ENCODE data around the gene DUSP9.
"Not testable (repeated sequence)": the region's sequence is repeated elsewhere in the genome, so short reads cannot be mapped to it uniquely, and the experiment has no call there.

The DUSP9 gene

GRCh38 chrX:153693216-153694086 is 46.4 kb downstream of the DUSP9 start:
- ChIA-PET POLR2A (no interaction called here), CTCF (interaction anchor here (0.5 to 1.8 kb wide), 2 partner anchors 15 to 253 kb away, joined by 3 to 4 read pairs; no protein-coding TSS in a partner anchor)
- Histone ChIP-seq H3K9me3 (ENCODE audit: control insufficient read depth, insufficient read depth, low read depth, low read length) (no peaks in the 10 kb centered on the region), H3K4me3 (ENCODE audit: low read depth, low read length) (no peak overlapping the region), H3K4me1 (ENCODE audit: control insufficient read depth, insufficient read depth, low read length) (no peaks in the 10 kb centered on the region), H3K36me3 (ENCODE audit: control insufficient read depth in 2 of 2, insufficient read depth in 1 of 2, low read length in 2 of 2) (peaks cover 0 to 76% of the 10 kb centered on the region in 2 experiments; a peak in 1 of 3 replicates), H3K27ac (ENCODE audit: extremely low read depth, low read depth, low read length) (no peak overlapping the region)
- no peak for TF ChIP-seq ZNF16 (tag by site-specific recombination; IDR thresholded peaks at IDR 0.05; ENCODE audit: low read depth)
- TF ChIP-seq GLIS1 (tag by site-specific recombination; IDR thresholded peaks at IDR 0.05) = no peak
- TF ChIP-seq ZNF266 (tag by site-specific recombination; IDR thresholded peaks at IDR 0.05; ENCODE audit: low read depth) = no peak
- TF ChIP-seq ZNF488 (tag by site-specific recombination; IDR thresholded peaks at IDR 0.05) = no peak
- no peak for TF ChIP-seq OSR2 (tag by site-specific recombination; IDR thresholded peaks at IDR 0.05)
- TF ChIP-seq ZSCAN18 (tag by site-specific recombination; IDR thresholded peaks at IDR 0.05) = no peak
- no peak for TF ChIP-seq ZFHX2 (tag by site-specific recombination; conservative IDR thresholded peaks at IDR 0.05)
- TF ChIP-seq HOXD13 (CRISPR knock-in tag; IDR thresholded peaks at IDR 0.05; ENCODE audit: borderline replicate concordance) = no peak
- TF ChIP-seq ZNF791 (tag by site-specific recombination; IDR thresholded peaks at IDR 0.05) = no peak
- TF ChIP-seq HIC1 (tag by site-specific recombination; IDR thresholded peaks at IDR 0.05) = no peak
- TF ChIP-seq KLF1 (tag by site-specific recombination; IDR thresholded peaks at IDR 0.05) = peak; percentile 80
- no peak for TF ChIP-seq ZNF623 (tag by site-specific recombination; IDR thresholded peaks at IDR 0.05)
- peak; percentile 81 for TF ChIP-seq ZBTB17 (tag by site-specific recombination; IDR thresholded peaks at IDR 0.05)
- no peak for TF ChIP-seq GLI4 (tag by site-specific recombination; IDR thresholded peaks at IDR 0.05)
- peak; percentile 60; the same call in 1 of the 2 replicates for TF ChIP-seq ZFP37 (tag by site-specific recombination; IDR thresholded peaks at IDR 0.05)
- TF ChIP-seq ZFP3 (tag by site-specific recombination; IDR thresholded peaks at IDR 0.05; ENCODE audit: low read depth) = no peak
- no peak for TF ChIP-seq BCL11B (tag by site-specific recombination; IDR thresholded peaks at IDR 0.05; ENCODE audit: low read depth)
- no peak for TF ChIP-seq KLF7 (tag by site-specific recombination; IDR thresholded peaks at IDR 0.05; ENCODE audit: borderline replicate concordance)
- TF ChIP-seq ZNF629 (tag by site-specific recombination; IDR thresholded peaks at IDR 0.05) = no peak
- peak; percentile 23; the same call in 1 of the 2 replicates for TF ChIP-seq KLF8 (tag by site-specific recombination; IDR thresholded peaks at IDR 0.05)
- TF ChIP-seq ZNF404 (tag by site-specific recombination; IDR thresholded peaks at IDR 0.05) = no peak
- no peak for TF ChIP-seq ZFP69B (tag by site-specific recombination; IDR thresholded peaks at IDR 0.05)
- no peak for TF ChIP-seq ZNF701 (tag by site-specific recombination; IDR thresholded peaks at IDR 0.05)
- TF ChIP-seq ZNF391 (tag by site-specific recombination; IDR thresholded peaks at IDR 0.05; ENCODE audit: borderline replicate concordance, low read depth) = no peak
- TF ChIP-seq ZNF140 (tag by site-specific recombination; IDR thresholded peaks at IDR 0.05) = no peak

- H3K27ac ChIP-seq (ENCODE audit: extremely low read depth, low read depth, low read length); H3K9me3 ChIP-seq (ENCODE audit: control insufficient read depth, insufficient read depth, low read depth, low read length); POLR2A ChIA-PET; CTCF ChIA-PET; H3K4me1 ChIP-seq (ENCODE audit: control insufficient read depth, insufficient read depth, low read length); H3K4me3 ChIP-seq (ENCODE audit: low read depth, low read length): not testable (repeated sequence)
- peaks cover 0 to 76% of the 10 kb centered on the region in 2 experiments; a peak in 1 of 3 replicates for H3K36me3 ChIP-seq (ENCODE audit: control insufficient read depth in 2 of 2, insufficient read depth in 1 of 2, low read length in 2 of 2)
Measured at GRCh38 chrX:153694256-153694655, 47.3 kb downstream of the DUSP9 start.

Data from HEK293 (cell line).